Thymus (tissue), 11 donors: Measurements from ENCODE around the gene TLR2. TPM values are rescaled to one million over a fixed set of nuclear protein-coding genes. Genes with fewer than 3 reads are reported as not detected.

Experiments
- DNase-seq, 9 donors: peaks; one replicate each; pipeline ENCODE4 v3.0.0-alpha.2; 2013; ENCODE audit warnings: low spot score in 9 of 9, low read depth in 6 of 9, missing footprints in 1 of 9
- H3K27ac ChIP-seq, 2 donors: one replicate each; pipeline ENCODE4 v1.5.1; 2013; ENCODE audit warnings: control low read depth in 1 of 2, low read depth in 1 of 2, low read length in 1 of 2, mild to moderate bottlenecking in 1 of 2, moderate library complexity in 1 of 2
- H3K27me3 ChIP-seq, 2 donors: one replicate each; pipeline ENCODE4 v1.5.1; 2013; ENCODE audit warnings: low read length in 1 of 2; ENCODE audit not compliant: control insufficient read depth in 2 of 2, insufficient read depth in 1 of 2
- H3K36me3 ChIP-seq, 2 donors: one replicate each; pipeline ENCODE4 v1.5.1; 2013; ENCODE audit warnings: low read length in 1 of 2, mild to moderate bottlenecking in 1 of 2, moderate library complexity in 1 of 2; ENCODE audit not compliant: control insufficient read depth in 2 of 2, insufficient read depth in 2 of 2
- H3K4me1 ChIP-seq, 2 donors: one replicate each; pipeline ENCODE4 v1.5.1; 2013; ENCODE audit warnings: low read length in 2 of 2; ENCODE audit not compliant: control insufficient read depth in 2 of 2, insufficient read depth in 2 of 2
- H3K4me3 ChIP-seq, 2 donors: one replicate each; pipeline ENCODE4 v1.5.1; 2013; ENCODE audit warnings: low read length in 2 of 2, control low read depth in 1 of 2, mild to moderate bottlenecking in 1 of 2
- H3K9me3 ChIP-seq, 2 donors: one replicate each; pipeline ENCODE4 v1.5.1; 2013; ENCODE audit warnings: low read length in 1 of 2, mild to moderate bottlenecking in 1 of 2; ENCODE audit not compliant: control insufficient read depth in 2 of 2, insufficient read depth in 1 of 2
- WGBS: extraction: QIAGEN DNeasy Blood & Tissue Kit; methylation state at CpG from one replicate; pipeline ENCODE4 v1.1.7; 2013; 5-methylcytosine and 5-hydroxymethylcytosine counted together
- polyA plus RNA-seq: library from polyadenylated mRNA; stranded (reverse); fragments of 200-250 nt; gene quantifications from one replicate; pipeline ENCODE4 v1.2.3, GENCODE V29; 2013
- total RNA-seq: library from RNA; stranded (reverse); fragments of 120-200 nt; gene quantifications from one replicate; pipeline ENCODE4 v1.2.4, GENCODE V29; 2013
- donor health status: healthy.

Gene TLR2
- total and polyA plus RNA-seq, 2 donors = 6.7 to 13.6 TPM

DNA sequence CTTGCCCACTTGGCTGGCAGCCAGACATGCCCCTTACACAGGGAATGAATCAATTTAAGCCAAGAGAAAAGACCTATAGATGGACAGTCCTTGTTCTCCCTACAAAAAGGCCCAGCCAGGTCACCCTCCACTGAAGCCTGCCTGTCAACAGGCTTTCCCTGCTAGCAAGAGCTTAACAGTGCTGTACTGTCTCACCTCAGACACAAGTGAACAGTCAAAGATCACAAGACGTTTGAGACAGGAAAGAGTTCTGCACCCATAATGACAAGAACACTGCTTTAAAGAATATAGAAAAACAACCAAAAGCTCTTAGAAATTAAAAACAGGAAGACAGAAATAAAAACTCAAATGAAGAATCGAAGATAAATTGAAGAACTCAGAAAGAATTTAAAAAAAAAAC lies 71.1 kb downstream of the TLR2 start:
- Histone ChIP-seq H3K27ac (no peak overlapping the region), H3K4me3 (no peak overlapping the region), H3K9me3 (peaks cover 0 to 4% of the 10 kb centered on the region in 2 donors), H3K4me1 (peaks cover 2 to 3% of the 10 kb centered on the region in 2 donors), H3K36me3 (no peaks in the 10 kb centered on the region), H3K27me3 (peaks cover 3 to 29% of the 10 kb centered on the region in 2 donors)
- DNase-seq = no peak
- WGBS = 77% methylated on average over 2 of the region's 2 CpGs

Other genes starting within 250 kb of the TLR2 start
- gene TMEM131L, start 217.9 kb upstream of the TLR2 start, total RNA-seq = 40.9 TPM
- gene TMEM131L, start 217.9 kb upstream of the TLR2 start, polyA plus RNA-seq = 32.8 TPM
- gene RNF175, start 75.7 kb downstream of the TLR2 start, total RNA-seq = 0.19 TPM
- 0.14 TPM for gene RNF175, start 75.7 kb downstream of the TLR2 start, polyA plus RNA-seq
- 1.7 TPM for gene SFRP2, start 104.8 kb downstream of the TLR2 start, total RNA-seq
- 0.96 TPM for gene SFRP2, start 104.8 kb downstream of the TLR2 start, polyA plus RNA-seq